Panc1 (cell line): ENCODE results near the gene OSBPL9. TPM values are rescaled to one million over a fixed set of nuclear protein-coding genes. Genes with fewer than 3 reads are reported as not detected.
A peak's percentile ranks its signal among the peaks of the same experiment; 100 is the strongest.
"Not testable (repeated sequence)": the region's sequence is repeated elsewhere in the genome, so short reads cannot be mapped to it uniquely, and the experiment has no call there.

Experiments used
- ATAC-seq: fragments of 200-7000 bp; cut with Tn5 transposase; 2 replicates; pipeline ENCODE4 v1.9.1; 2020; ENCODE audit warnings: mild to moderate bottlenecking, moderate library complexity
- BruUV-seq: library from RNA; stranded (reverse); fragments of 400-500 nt; replicated peaks from 2 replicates; lab custom pipeline; 2021; lab: Mats Ljungman, UMichigan
- CTCF ChIA-PET: fragments of 300-600 bp; sonication (Branson Sonifier 250); formaldehyde crosslinking; loops from one replicate; lab custom pipeline; 2022; ENCODE audit warnings: antibody characterized with exemption; lab: Charles Lee
- POLR2A ChIA-PET: fragments of 300-600 bp; sonication (Branson Sonifier 250); formaldehyde crosslinking; loops from one replicate; lab custom pipeline; 2022; ENCODE audit warnings: antibody characterized with exemption; lab: Charles Lee
- DNase-seq: peaks from one replicate; pipeline ENCODE4 v3.0.0-alpha.2; 2010; ENCODE audit warnings: low read depth, low spot score
- H3K27ac ChIP-seq: 2 replicates; pipeline ENCODE4 v1.5.1; 2011; ENCODE audit warnings: mild to moderate bottlenecking, low read length, inconsistent platforms
- H3K27me3 ChIP-seq: fragments of 200-500 bp; sonication (Bioruptor generic); 2 replicates; pipeline ENCODE4 v1.6.0; 2014; ENCODE audit warnings: low read length, inconsistent platforms; ENCODE audit not compliant: control insufficient read depth, insufficient read depth
- H3K36me3 ChIP-seq: fragments of 200-500 bp; sonication (Bioruptor generic); 2 replicates; pipeline ENCODE4 v1.5.1; 2014; ENCODE audit warnings: inconsistent platforms, mild to moderate bottlenecking, low read length, moderate library complexity; ENCODE audit not compliant: control insufficient read depth, insufficient read depth
- H3K4me1 ChIP-seq: 2 replicates; pipeline ENCODE4 v1.5.1; 2011; ENCODE audit warnings: inconsistent platforms, mild to moderate bottlenecking, low read length, moderate library complexity; ENCODE audit not compliant: control insufficient read depth, insufficient read depth
- H3K4me3 ChIP-seq, 2 experiments: 2 replicates each; pipeline ENCODE4 v1.5.1; 2011 to 2012; ENCODE audit warnings: low read depth in 2 of 2, low read length in 2 of 2, mild to moderate bottlenecking in 2 of 2, inconsistent platforms in 1 of 2, moderate library complexity in 1 of 2
- H3K9me3 ChIP-seq: fragments of 200-500 bp; sonication (Bioruptor generic); 2 replicates; pipeline ENCODE4 v1.5.1; 2014; ENCODE audit warnings: low read depth, mild to moderate bottlenecking, inconsistent platforms, low read length, moderate library complexity; ENCODE audit not compliant: control insufficient read depth, insufficient read depth
- CTCF ChIP-seq: fragments of 450-650 bp; IDR thresholded peaks from 2 replicates; pipeline ENCODE4 v1.5.1; 2017; ENCODE audit warnings: mild to moderate bottlenecking
- POLR2AphosphoS5 ChIP-seq: IDR thresholded peaks from 2 replicates; pipeline ENCODE4 v1.6.1; 2012; ENCODE audit warnings: mild to moderate bottlenecking, low read depth, low read length, moderate library complexity
- SIN3A ChIP-seq: IDR thresholded peaks from 2 replicates; pipeline ENCODE4 v1.6.1; 2012; ENCODE audit warnings: low read depth, mild to moderate bottlenecking, low read length, moderate library complexity, borderline replicate concordance; ENCODE audit not compliant: insufficient read depth
- TCF7L2 ChIP-seq: IDR thresholded peaks from 2 replicates; pipeline ENCODE4 v1.6.1; 2011; ENCODE audit warnings: mild to moderate bottlenecking, low read depth, low read length, inconsistent platforms
- in situ Hi-C: cut with HindIII; loops from 2 replicates; pipeline ENCODE4 v1.10.0; 2016; ENCODE audit warnings: low sequenced_read_pairs, low pct_unique_long_range_greater_than_20kb
- intact Hi-C: fragments of 100-400 bp; cut with micrococcal nuclease; formaldehyde crosslinking; loops from one replicate; pipeline ENCODE4 v1.10.0; 2022; ENCODE audit not compliant: unreplicated experiment
- total RNA-seq: library from RNA; stranded (reverse); gene quantifications from one replicate; pipeline ENCODE4 v1.2.1, GENCODE V29; 2021; ENCODE audit not compliant: unreplicated experiment
- TF ChIP-seq, protein P1 (sequence below), 2 experiments: IDR thresholded peaks; 2 replicates each; pipeline ENCODE4 v1.6.1; 2011 to 2012; ENCODE audit warnings: low read depth in 2 of 2, control low read depth in 1 of 2, low read length in 1 of 2, mild to moderate bottlenecking in 1 of 2, moderate library complexity in 1 of 2; ENCODE audit not compliant: insufficient read depth in 1 of 2

Gene OSBPL9
- total RNA-seq, 1 experiment from 2014 or later, result 85.5 TPM

- in situ Hi-C loops (no loop called here), intact Hi-C loops (no loop called here)
- no peaks in the 10 kb centered on the region for H3K36me3 ChIP-seq
- no peak for TF ChIP-seq CTCF
- TF ChIP-seq POLR2AphosphoS5, result no peak
- TF ChIP-seq TCF7L2, result no peak
- no peak for TF ChIP-seq SIN3A
- TF ChIP-seq, protein P1, sequence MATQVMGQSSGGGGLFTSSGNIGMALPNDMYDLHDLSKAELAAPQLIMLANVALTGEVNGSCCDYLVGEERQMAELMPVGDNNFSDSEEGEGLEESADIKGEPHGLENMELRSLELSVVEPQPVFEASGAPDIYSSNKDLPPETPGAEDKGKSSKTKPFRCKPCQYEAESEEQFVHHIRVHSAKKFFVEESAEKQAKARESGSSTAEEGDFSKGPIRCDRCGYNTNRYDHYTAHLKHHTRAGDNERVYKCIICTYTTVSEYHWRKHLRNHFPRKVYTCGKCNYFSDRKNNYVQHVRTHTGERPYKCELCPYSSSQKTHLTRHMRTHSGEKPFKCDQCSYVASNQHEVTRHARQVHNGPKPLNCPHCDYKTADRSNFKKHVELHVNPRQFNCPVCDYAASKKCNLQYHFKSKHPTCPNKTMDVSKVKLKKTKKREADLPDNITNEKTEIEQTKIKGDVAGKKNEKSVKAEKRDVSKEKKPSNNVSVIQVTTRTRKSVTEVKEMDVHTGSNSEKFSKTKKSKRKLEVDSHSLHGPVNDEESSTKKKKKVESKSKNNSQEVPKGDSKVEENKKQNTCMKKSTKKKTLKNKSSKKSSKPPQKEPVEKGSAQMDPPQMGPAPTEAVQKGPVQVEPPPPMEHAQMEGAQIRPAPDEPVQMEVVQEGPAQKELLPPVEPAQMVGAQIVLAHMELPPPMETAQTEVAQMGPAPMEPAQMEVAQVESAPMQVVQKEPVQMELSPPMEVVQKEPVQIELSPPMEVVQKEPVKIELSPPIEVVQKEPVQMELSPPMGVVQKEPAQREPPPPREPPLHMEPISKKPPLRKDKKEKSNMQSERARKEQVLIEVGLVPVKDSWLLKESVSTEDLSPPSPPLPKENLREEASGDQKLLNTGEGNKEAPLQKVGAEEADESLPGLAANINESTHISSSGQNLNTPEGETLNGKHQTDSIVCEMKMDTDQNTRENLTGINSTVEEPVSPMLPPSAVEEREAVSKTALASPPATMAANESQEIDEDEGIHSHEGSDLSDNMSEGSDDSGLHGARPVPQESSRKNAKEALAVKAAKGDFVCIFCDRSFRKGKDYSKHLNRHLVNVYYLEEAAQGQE (IDR thresholded peaks at IDR 0.05; ENCODE audit: insufficient read depth in 1 of 2, low read depth in 2 of 2, low read length in 1 of 2), result no peak
- peak; percentile 70 for ATAC-seq
- POLR2A ChIA-PET, result interaction anchor here (0.6 kb wide), 1 partner anchor 15 kb away, joined by 3 read pairs; no protein-coding TSS in a partner anchor
- H3K4me3 ChIP-seq, result no peak overlapping the region
- H3K27ac ChIP-seq, result peak overlapping the region; percentile 58
- CTCF ChIA-PET, result interaction anchor here (0.5 kb wide), 1 partner anchor 33 kb away, joined by 4 read pairs; no protein-coding TSS in a partner anchor
- no peak for DNase-seq
- no peaks in the 10 kb centered on the region for H3K27me3 ChIP-seq
- no TSS peak for BruUV-seq
- H3K9me3 ChIP-seq, result no peaks in the 10 kb centered on the region
- H3K4me1 ChIP-seq, result peaks cover 12% of the 10 kb centered on the region
Measured at GRCh38 chr1:51605961-51606723, 10.8 kb upstream of the OSBPL9 start.

DNA sequence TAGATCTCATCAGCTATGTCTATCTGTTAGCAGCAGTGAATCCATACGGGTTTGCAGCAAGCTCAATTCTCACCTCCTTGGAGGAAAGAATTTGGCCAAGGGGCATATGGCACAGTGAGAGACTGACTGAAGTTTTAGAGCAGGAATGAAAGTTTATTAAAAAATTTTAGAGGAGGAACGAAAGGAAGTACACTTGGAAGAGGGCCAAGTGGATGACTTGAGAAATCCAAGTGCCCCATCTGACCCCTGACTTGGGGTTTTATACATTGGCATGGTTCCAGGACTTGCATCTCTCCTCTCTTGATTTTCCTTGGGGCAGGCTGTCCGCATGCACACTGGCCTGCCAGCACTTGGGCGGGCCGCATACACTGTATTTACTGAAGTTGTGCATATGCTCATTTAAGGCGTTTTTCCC is 9.2 kb upstream of the OSBPL9 start:
- BruUV-seq, result no TSS peak
- no peak overlapping the region for H3K4me3 ChIP-seq
- POLR2A ChIA-PET, result no interaction called here
- in situ Hi-C loops (no loop called here), intact Hi-C loops (no loop called here)
- ATAC-seq (no peak), DNase-seq (no peak)
- no peaks in the 10 kb centered on the region for H3K27me3 ChIP-seq
- TF ChIP-seq, protein P1 (IDR thresholded peaks at IDR 0.05; ENCODE audit: insufficient read depth in 1 of 2, low read depth in 2 of 2, low read length in 1 of 2), result no peak
- TF ChIP-seq POLR2AphosphoS5, result no peak
- TF ChIP-seq CTCF, result no peak
- TF ChIP-seq SIN3A, result no peak
- no peak for TF ChIP-seq TCF7L2
- H3K9me3 ChIP-seq, result no peaks in the 10 kb centered on the region
- H3K27ac ChIP-seq, result no peak overlapping the region
- H3K4me1 ChIP-seq, result peaks cover 18% of the 10 kb centered on the region
- CTCF ChIA-PET, result no interaction called here
- no peaks in the 10 kb centered on the region for H3K36me3 ChIP-seq

DNA sequence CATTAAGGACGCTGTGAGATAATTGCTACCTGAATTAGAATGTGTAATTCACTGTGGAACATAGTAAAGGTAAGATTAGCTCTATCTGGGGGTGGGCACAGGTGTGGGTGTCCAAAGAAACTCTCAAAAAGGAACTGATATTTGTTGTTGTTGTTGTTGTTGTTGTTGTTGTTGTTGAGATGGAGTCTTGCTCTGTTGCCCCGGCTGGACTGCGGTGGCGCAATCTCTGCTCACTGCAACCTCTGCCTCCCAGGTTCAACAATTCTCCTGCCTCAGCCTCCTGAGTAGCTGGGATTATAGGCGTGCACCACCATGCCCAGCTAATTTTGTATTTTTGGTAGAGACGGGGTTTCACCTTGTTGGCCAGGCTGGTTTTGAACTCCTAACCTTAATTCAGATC is 6.8 kb upstream of the OSBPL9 start:
- BruUV-seq, DNase-seq, CTCF ChIA-PET, intact Hi-C loops, H3K27me3 ChIP-seq, H3K4me3 ChIP-seq, H3K9me3 ChIP-seq, H3K36me3 ChIP-seq, H3K27ac ChIP-seq, ATAC-seq, in situ Hi-C loops: not testable (repeated sequence)
- POLR2A ChIA-PET, result interaction anchor here (0.6 kb wide), 1 partner anchor 34 kb away, joined by 10 read pairs; no protein-coding TSS in a partner anchor
- peaks cover 18% of the 10 kb centered on the region for H3K4me1 ChIP-seq
